Measurements from ENCODE around the gene CAV3.

Gene CAV3

DNA sequence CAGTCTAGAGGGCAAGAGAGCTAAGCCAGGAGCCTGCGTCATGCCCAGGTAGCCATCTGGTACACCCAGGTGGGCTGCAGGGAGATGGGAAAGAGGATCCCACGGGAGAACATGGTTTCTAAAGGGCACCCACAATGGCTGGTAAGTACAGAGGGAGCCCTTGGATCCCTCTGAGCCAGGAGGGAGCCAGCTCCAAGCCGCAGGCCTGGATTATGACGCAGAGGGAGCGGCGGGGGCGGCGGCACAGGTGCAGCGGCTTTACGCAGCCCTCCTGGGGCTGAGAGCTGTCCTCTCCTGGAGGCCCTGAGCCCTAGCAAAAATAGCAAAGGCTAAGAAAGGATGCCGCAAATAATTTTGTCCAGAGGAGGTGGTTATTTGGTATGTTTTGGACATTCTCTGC is 2.8 kb downstream of the CAV3 start:
- DNase-seq = no peak

DNA sequence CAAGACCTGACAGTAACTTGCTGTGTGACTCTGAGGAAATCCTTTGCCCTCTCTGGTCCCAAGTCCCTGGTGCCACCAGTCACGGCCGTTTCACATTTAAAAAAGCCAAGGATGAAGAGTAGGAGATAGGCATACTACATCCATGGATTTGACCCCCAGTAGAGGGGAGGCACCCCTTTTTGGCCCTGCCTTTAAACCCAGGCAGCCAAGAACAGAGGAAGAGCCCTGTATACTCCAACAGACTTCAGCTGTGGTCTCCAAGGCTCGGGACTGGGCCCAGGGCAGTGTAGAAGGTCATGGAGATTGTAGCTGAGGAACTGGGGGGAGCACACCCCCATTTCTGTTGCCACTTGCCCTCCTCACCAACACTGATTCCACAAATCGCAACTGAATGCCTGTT is 3.7 kb downstream of the CAV3 start:
- DNase-seq = no peak

DNA sequence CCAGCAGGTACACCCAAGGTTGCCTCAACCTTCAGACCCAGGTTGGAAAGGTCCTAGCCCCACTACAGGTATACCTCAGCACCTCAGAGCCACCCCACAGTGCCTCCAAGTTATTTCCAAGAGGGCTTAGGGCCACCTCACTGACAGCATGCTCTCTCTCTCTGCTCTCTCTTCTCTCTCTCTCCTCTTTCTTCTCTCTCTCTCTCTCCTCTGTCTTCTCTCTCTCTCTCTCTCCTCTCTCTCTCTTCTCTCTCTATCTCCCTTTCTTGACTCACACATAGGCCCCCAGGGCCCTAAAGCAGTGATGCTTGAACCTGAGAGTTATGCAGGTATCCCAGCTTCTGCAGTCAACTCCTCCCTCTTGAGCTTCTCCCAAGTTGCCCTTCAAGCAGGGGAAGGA is 4.2 kb downstream of the CAV3 start:
- DNase-seq = no peak

DNA sequence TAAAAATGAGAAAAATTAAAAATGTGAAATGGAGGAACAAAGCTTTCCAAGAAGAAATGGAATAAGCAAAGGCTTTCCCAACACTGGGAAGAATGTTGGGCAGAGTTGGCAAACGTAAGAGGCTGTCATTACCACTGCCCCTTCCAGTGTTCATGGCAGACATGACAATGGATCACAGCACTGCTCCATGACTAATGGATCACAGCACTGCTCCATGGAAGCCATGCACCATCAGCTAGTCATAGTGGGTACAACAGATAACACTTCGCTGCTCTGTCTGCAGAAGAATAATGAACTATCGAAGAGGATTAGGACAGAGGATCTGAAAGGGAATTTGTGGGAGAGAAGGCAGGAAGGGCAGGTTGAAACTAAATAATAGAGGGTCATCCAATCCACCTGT is 5.0 kb downstream of the CAV3 start:
- DNase-seq = no peak

DNA sequence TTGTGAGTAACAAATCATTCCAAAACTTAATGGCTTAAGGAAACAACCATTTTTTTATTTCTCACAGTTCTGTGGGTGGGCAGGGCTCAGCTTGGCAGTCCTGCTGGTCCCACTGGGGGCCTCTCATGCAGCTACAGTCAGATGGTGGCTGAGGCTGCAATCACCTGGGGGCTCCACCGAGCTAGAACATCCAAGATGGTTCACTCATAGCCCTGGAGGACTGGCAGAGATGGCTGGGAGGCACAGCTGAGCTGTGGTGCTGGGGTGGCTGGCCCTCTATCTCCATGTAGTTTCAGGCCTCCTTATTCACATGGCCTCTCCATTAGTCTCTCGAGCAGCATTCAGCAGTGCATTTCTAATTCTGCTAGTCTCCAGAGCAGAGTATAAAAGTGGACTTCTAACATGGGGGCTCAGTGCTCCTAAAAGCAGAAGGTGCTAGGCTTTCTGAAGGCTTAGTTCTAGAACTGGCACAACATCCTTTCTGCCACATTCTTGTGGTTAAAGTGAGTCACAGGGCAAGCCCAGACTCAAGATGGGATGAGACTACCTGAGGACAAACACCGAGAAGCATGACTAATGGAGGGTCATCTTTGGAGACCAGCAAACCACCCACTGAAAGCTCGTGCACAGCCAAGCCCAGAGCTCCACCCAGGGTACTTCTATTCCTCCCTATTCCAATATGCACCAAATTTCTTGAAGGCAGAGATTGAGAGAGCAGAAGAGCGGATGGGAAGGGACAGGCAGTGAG is 6.3 kb downstream of the CAV3 start:
- peak; percentile 24 for DNase-seq

DNA sequence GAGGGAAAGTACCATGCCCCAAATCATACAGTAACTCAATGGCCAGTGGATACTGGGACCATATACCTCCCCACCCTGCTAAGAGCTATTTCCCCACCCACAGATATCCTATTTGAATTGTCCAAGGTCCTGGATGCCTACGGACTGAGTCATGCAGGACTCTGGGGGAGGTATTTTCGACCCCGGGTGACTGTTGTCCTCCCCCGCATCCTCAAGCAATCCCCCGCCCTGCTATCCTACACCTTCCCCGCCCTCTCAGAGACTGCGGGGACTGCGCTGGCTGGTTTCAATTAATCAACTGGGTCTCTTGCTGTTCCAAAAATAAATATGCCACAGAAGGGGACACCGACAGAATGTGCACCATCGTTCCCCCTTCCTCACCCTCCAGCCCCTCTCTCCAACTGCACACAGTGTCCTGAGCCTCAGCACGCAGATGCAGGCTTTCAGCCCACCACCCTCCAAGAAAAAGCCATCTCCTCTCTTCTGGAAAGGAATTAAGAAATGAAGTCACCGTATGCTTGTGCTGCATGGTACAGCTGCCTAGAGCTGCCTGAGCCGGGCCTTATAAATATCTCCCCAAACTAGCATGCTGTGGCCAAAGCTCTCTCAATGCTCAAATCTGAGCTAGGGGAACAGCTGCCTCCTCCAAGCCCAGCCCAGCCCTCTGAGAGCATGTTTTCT is 8.1 kb downstream of the CAV3 start:
- DNase-seq = no peak

DNA sequence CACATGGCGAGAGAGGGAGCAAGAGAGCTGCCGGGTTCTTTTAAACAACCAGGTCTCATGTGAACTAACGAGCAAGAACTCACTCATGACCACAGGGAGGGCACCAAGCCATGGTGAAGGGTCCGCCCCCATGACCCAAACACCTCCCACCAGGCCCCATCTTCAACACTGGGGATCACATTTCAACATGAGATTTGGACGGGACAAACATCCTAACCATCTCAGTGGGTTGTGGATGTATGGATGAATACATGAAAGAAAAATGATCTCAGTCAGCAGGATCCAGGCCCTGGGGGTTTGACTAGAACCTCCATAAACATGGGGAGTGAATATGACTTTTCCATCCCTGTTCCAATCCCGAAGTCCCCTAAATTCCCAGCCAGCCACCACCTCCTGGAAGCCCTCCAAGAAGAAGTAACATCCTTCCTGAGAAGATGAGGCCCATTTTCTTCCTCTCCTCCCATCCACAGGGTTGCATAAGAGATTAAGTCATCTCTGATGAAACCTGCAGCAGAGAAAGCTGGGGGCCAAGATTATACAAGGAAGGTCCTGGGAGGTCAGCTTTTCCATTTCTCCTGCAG is 9.5 kb downstream of the CAV3 start:
- no peak for DNase-seq

DNA sequence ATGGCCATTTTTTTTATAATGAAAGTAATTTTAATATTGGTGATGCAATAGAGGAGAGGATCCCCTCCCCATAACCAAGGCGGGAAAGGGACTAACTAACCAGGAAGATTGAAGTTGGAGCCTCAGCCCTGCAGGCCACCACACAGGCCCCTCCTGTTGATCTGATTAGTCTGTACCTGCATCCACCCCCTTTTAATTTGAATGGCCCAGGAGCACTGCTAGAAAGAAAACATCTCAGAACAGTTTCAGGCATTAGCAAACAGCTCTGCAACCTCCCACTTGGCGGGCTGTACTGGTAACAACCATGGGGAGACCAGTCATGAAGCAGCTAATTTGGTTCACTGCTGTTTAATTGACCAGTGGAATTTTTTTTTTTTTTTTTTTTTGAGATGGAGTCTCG is 10.3 kb downstream of the CAV3 start:
- no peak for DNase-seq

DNA sequence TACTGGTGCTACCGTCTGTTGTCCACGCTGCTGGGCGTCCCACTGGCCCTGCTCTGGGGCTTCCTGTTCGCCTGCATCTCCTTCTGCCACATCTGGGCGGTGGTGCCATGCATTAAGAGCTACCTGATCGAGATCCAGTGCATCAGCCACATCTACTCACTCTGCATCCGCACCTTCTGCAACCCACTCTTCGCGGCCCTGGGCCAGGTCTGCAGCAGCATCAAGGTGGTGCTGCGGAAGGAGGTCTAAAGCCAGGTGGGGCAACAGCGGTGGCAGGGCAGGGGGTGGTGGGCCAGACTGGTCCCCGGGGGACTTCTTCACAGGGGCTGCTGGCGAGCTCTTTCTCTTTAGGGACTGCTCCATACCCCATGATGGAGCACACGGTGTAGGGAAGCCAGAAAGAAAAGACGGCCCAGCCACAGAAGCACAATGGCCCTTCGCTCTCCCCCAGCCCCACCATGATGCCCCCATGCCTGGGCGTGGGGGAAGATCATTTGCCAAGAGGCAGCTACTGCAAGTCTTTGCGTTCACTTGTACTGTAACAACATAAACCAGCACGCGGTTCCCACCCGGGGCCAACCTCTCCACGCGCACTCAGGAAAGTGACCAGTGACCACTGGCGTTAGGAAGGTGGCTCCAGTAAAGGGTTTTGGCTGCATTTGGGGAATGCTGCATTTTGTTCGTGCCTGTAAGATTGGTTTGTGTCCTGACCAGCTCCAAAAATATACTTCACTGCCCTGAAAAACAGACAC is 12.2 kb downstream of the CAV3 start:
- DNase-seq = no peak

DNA sequence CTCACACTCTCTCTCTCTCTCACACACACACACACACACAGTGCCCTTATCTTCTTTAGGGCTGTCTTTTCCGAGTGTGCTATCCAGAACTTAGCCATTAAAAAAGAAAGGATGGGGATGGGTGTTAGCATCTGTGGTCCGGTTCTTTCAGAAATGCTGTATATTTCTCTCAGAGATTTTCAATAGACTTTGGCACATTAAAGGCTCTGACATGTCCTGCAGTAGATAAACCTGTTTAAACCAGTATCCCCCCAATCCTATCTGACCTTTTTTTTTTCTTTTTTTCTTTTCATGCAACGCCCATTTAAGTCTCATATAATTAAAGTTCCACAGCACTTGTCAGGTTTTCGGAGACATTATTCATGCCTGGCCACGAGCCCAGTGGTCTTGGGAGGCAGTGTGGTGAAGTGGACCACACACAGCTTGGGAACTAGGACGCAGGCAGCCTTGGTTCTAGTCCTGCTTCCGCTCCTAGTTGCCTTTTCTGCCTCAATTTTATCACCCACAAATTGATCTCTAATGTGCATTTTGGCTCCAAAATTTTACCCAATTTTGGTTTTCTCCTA is 13.3 kb downstream of the CAV3 start:
- no peak for DNase-seq

DNA sequence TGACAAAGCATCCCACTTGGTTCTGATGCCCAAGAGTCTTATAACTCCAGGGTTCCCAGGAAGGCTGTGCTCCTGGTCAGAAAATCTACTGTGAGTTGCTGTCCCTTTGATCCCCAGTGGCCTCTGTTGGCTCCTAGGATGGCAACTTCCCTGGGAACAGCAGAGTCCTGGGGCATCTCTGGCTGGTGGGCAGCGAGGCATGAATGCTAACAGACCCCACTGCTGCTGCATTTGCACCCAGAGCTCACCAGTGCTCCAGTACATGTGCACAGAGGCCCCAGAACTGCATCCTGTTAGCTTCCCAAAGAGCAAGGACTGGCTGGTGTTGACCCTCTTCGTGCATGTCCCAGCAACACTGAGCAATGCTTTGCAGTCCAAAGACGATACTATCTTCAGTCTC is 15.7 kb downstream of the CAV3 start:
- DNase-seq = no peak

DNA sequence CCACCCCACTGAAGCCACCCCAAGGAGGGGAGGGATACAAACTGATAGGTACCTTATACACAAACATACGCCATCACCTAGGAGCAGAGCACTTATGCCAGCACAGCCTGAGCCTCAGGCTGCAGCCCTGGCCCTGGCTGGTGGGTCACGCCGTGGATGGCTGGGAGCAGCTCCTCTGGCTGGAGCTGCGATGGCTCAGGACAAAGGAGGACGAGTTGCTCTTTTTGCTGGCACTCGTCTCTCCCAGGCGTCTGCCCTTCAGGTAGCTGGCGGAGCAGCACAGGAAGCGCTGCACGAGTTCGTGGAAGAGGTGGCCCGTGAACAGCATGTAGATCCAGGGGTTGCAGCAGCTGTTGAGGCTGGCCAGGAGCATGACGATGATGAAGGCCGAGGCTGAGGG is 19.2 kb downstream of the CAV3 start:
- no peak for DNase-seq

DNA sequence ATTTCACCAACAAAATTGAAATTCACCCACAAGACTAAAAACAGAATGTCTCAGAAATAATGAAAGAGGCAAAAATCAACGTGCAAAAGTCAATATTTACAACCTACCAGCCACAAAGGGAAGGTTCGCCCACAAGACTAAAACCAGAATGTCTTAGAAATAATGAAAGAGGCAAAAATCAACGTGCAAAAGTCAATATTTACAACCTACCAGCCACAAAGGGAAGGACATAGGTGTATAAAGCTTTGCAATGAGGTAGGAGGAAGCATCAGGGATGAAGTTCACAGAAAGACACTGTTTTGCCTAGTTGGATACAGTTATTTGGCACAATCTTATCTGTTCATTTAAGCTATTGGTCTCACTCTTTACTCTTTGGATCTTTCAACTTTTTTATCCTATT is 21.5 kb downstream of the CAV3 start:
- DNase-seq = no peak

DNA sequence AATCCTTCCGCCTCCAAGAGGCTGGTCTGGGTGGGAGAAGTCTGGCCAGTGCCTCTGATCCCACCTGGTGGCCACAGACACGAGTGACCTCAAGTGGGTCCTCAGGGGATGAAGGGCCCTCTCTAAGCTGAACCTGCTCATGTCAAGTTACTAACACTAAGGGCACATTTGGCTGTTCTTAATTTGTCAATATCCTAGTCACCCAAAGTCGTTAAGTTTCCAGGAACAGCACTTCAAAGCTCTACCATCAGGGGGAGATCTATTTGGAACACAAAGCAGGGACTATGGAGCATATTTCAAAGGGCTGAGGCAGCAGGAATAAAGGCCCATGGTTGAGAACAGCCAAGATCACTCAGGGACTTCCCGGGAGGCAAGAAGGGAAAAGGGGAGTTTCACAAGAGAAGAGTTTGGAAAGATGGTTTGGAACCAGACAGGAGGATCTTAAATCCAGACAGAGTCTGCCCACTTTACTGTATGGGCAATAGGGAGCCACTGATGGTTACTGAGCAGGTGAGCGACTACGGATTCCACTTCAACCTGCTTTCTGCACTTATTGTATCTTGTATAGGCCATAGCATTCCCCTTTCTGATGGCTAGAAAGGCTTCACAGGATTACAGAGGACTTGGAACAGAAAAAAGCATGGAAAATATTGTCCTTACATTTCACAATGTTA is 22.1 kb downstream of the CAV3 start:
- DNase-seq = no peak

DNA sequence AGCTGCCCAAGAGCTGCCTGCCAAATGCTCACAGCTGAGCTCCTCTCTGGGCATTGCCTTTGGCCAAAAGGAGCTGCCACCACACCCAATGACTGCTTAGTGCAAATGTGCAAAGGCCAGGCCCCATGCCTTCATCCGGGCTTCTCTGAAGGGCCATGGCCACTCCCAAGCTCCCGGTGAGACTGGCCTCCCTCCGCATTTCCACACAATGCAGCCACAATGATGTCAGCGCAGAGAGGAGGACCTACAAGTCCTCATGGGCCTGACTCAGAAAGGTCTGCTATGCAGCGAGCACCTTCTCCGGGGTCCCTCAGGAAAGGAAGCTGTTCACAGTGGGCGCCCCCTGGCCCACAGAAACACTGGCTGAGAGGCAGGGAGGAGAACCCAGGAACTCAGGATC is 23.1 kb downstream of the CAV3 start:
- no peak for DNase-seq

DNA sequence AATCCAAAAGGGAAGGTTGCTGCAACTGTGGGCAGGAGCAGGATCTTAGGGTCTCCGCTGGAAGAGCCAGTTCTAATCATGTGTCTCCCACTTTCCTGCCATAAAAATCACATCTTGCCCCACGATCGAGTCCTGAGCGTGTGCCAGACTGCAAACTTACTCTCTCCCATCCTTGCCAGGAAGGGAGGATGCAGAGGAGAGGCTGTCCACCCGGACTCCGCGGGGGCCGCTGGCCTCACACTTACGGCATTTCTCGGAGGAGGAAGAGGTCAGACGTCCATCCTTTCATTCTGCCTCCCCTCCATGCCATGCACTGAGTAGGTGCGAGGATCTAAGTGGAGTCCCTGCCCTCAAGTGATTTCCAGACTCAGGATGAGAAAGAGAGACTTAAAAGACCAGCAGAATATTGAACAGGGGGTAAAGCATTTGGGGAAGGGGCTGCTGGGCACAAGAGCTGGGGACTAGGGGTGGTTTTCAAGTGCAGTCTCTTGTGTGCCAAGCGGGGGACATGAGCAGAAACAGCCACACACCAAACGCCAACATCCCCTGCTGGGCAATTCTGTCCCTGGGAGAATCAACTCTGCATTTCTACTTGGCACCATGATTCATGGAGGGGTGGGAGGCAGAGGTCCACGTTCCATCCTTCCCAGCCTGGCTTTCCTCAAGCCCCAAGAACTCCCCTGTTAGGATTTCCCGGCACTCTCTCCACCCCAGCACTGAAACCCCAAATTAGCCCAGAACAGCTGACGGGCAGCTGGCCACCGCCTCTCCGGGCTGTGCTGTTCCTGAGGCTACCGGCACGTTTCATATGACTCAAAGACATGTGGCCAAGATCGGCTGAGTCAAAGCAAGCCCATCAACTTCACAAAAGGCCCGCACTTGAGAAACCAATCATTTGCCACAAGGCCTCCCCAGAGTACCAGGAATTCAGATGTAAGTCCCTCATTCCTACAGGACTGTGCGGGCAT is 24.2 kb downstream of the CAV3 start:
- no peak for DNase-seq

DNA sequence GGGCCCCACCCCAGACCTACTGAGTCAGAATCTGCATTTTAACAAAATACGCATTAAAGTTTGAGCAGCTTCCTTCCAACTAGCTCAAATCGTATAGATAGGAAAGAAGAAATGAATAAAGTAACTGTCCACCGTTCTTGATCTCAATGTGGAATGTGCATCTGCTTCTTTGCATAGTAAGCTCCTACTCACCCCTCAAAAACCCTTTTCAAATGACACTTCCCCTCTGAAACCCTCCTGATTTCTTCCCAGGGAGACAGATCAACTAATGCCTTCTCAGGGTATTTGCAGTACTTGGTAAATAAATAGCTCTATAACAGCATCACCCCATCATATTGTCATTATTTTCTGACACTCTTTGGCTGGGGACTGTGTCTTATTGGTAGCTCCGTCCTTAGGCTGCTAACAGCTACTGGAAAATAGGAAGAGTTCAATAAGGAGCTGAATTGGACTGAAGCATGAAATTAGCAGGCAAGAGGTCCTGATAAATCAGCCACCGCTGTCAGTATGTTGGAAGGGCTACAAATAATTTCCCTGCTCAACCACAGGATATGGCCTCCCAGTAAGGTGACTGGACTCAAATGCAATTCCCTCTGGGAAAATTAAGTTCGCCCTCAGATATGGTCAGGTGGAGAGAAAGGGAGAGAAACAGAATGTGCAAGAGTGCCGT is 25.6 kb downstream of the CAV3 start:
- no peak for DNase-seq

DNA sequence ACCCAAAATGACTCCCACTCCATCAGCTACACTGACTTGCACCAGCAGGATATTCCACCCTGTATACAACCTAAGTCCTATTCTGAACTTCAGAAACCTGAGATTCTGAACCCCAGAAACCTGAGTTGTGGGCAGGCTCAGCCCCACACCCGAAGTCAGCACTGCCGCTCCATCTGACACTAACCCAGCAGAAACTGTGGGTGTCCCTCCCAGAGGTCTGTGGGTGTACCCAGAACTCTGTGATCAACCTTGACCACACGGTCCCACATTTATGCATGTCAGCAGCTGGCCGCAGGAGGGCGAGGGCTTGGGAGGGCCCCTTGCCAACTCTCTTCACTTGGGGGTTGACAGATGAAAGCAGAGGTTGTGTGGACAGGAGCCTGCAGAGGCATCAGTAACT is 26.5 kb downstream of the CAV3 start:
- no peak for DNase-seq

DNA sequence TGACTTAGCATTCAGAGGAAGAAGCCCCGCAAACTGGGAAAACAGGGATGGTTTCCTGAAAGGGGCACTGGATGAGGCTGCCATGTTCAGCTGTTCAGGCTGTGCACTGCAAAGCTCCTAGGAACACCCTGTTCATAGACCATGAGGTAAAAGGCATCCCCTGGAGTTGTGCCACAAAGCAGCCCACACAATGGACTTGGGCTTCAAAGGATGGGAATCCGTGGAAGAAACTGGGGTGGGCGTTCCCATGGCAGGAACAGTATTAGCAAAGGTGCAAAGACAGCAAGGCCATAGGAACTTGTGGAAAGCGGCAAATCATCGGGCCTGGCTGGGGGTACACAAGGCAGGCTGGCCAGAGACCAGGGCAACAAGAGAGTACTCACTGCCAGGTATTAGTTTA is 26.9 kb downstream of the CAV3 start:
- no peak for DNase-seq

DNA sequence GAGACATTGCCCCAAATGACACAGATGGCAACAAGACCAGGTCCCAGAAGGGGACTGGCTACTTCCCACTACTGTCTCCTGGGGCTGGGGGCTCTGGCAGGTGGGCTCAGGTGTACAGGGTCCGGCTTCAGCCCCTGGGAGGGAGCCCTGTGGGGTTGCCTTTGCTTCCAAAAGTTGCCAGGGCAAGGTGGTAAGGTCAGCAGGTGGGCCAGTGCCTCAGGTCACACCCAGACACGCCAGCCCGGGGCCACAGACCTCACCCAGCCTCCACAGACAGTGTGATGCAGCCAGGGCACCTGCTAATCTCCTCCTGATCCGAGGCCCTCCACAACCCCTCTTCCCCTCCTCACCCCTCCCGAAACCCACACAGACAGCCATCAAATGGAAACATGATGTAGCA is 28.3 kb downstream of the CAV3 start:
- no peak for DNase-seq

Data from stimulated activated CD8-positive, alpha-beta memory T cell treated with anti-CD3 and anti-CD28 coated beads, Interleukin-4, amount 100 ng/mL, for 48 hours (primary cell).